ENCODE results near the gene LYRM9.
A peak's percentile ranks its signal among the peaks of the same experiment; 100 is the strongest.

LYRM9 gene

DNA sequence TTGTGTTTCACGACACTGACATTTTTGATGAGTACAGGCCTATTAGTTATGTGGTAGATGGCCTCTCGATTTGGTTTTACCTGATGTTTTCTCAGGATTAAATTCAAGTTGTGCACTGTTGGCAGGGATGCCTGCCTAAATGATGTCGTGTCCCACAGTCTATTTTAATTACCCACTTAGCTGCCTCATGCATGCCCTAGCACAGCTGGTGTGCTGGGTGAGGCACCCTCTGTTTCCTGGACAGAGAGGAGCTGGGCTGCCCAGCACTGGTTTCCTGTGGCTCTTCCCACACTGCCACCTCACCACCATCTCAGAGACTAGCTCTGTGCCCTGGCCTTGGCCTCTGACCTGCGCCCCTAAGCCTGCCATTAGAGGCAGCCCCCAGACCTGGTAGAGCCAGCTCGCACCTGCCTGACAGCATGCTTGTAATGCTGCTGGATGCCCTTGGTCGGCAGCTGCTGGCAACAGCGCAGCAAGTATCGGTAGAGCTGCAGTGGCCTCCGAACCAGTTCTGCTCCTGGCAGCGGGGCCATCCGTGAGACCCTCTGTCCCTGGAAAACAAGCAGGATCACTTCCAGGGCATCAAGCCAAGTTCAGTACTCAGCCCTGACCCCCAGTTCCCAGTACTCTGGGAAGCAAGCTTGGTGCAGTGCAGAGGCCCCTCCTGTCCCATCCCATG, 10.9 kb downstream of the LYRM9 start:
- Histone ChIP-seq H3K4me1 (ENCODE audit: control insufficient read depth, insufficient read depth, low read length) (no peaks in the 10 kb centered on the region), H3K27ac (ENCODE audit: extremely low read depth, low read depth, low read length) (no peak overlapping the region), H3K4me3 (ENCODE audit: low read depth, low read length) (no peak overlapping the region), H3K9me3 (ENCODE audit: control insufficient read depth, insufficient read depth, low read depth, low read length) (no peaks in the 10 kb centered on the region), H3K36me3 (ENCODE audit: control insufficient read depth in 2 of 2, insufficient read depth in 1 of 2, low read length in 2 of 2) (no peaks in the 10 kb centered on the region)
- CTCF ChIA-PET = interaction anchor here (0.6 to 12.7 kb wide), 10 partner anchors 9 to 357 kb away, joined by 3 to 327 read pairs (median 4); partner anchors contain the start of genes LYRM9 and NOS2
- TF ChIP-seq, protein P1, sequence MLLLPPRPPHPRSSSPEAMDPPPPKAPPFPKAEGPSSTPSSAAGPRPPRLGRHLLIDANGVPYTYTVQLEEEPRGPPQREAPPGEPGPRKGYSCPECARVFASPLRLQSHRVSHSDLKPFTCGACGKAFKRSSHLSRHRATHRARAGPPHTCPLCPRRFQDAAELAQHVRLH (tag by site-specific recombination; IDR thresholded peaks at IDR 0.05) = no peak
- TF ChIP-seq ZIC2 (tag by site-specific recombination; IDR thresholded peaks at IDR 0.05) = peak; percentile 26; the same call in 1 of the 2 replicates
- POLR2A ChIA-PET = no interaction called here

DNA sequence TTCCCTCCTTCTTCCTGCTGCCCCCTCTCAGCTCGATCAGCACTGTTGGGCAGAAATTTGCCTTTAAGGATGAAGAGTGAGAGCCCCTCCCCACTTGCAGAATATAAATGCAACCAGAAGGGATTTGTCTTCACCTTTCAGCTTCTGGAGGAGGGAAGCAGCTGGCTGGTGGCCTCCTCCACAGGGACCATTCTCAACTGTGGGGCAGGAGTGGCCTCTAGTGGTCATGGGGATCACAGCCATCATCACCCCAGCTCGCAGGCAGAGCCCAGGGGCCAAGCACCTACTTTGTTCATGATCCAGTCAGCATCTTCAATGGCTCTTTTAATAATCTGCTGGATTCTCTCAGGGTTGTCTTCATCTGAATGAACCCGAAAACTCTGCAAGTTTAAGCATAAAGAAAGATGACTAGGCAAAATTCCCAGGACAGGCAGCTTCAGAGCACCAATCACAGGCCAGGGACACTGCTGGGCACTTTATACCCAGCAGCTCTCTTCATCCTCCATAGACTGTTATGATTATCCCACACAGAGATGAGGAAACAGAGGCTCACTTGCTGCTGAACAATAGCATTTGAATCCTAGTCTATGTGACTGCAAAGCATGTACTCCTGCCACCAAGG, 13.1 kb downstream of the LYRM9 start:
- ChIA-PET CTCF (interaction anchor here (0.6 to 12.7 kb wide), 34 partner anchors 8 to 586 kb away, joined by 3 to 327 read pairs (median 4); partner anchors contain the start of genes LYRM9 and NOS2), POLR2A (interaction anchor here (0.8 to 1.3 kb wide), 3 partner anchors 75 to 372 kb away, joined by 3 to 8 read pairs (median 4); no protein-coding TSS in a partner anchor)
- H3K4me1 ChIP-seq (ENCODE audit: control insufficient read depth, insufficient read depth, low read length) = no peaks in the 10 kb centered on the region
- H3K27ac ChIP-seq (ENCODE audit: extremely low read depth, low read depth, low read length) = no peak overlapping the region
- no peaks in the 10 kb centered on the region for H3K36me3 ChIP-seq (ENCODE audit: control insufficient read depth in 2 of 2, insufficient read depth in 1 of 2, low read length in 2 of 2)
- H3K9me3 ChIP-seq (ENCODE audit: control insufficient read depth, insufficient read depth, low read depth, low read length) = no peaks in the 10 kb centered on the region
- no peak overlapping the region for H3K4me3 ChIP-seq (ENCODE audit: low read depth, low read length)
- peak; percentile 87 for TF ChIP-seq ZNF654 (tag by site-specific recombination; IDR thresholded peaks at IDR 0.05; ENCODE audit: low read depth)
- TF ChIP-seq, protein P2, sequence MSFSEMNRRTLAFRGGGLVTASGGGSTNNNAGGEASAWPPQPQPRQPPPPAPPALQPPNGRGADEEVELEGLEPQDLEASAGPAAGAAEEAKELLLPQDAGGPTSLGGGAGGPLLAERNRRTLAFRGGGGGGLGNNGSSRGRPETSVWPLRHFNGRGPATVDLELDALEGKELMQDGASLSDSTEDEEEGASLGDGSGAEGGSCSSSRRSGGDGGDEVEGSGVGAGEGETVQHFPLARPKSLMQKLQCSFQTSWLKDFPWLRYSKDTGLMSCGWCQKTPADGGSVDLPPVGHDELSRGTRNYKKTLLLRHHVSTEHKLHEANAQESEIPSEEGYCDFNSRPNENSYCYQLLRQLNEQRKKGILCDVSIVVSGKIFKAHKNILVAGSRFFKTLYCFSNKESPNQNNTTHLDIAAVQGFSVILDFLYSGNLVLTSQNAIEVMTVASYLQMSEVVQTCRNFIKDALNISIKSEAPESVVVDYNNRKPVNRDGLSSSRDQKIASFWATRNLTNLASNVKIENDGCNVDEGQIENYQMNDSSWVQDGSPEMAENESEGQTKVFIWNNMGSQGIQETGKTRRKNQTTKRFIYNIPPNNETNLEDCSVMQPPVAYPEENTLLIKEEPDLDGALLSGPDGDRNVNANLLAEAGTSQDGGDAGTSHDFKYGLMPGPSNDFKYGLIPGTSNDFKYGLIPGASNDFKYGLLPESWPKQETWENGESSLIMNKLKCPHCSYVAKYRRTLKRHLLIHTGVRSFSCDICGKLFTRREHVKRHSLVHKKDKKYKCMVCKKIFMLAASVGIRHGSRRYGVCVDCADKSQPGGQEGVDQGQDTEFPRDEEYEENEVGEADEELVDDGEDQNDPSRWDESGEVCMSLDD (tag by site-specific recombination; IDR thresholded peaks at IDR 0.05) = no peak
- 0 out of 2 replicates have a peak, but pooled peaks have one; percentile 29 for TF ChIP-seq GLIS2 (tag by site-specific recombination; IDR thresholded peaks at IDR 0.05)
- peak; percentile 73 for TF ChIP-seq CTCF (tag by site-specific recombination; IDR thresholded peaks at IDR 0.05)
- no peak for TF ChIP-seq ZNF140 (tag by site-specific recombination; IDR thresholded peaks at IDR 0.05)
- no peak for TF ChIP-seq HOXD13 (CRISPR knock-in tag; IDR thresholded peaks at IDR 0.05; ENCODE audit: borderline replicate concordance)

- TF ChIP-seq HOXA7 (CRISPR knock-in tag; IDR thresholded peaks at IDR 0.05; ENCODE audit: borderline replicate concordance) = no peak
- TF ChIP-seq ZNF394 (tag by site-specific recombination; IDR thresholded peaks at IDR 0.05; ENCODE audit: borderline replicate concordance) = peak; percentile 65; the same call in 1 of the 2 replicates
- TF ChIP-seq ZNF558 (tag by site-specific recombination; IDR thresholded peaks at IDR 0.05) = no peak
- ChIA-PET CTCF (interaction anchor here (0.6 to 12.7 kb wide), 20 partner anchors 9 to 287 kb away, joined by 3 to 327 read pairs (median 6); partner anchors contain the start of genes LYRM9 and NOS2), POLR2A (interaction anchor here (0.8 to 1.2 kb wide), 2 partner anchors 119 to 373 kb away, joined by 3 to 4 read pairs; no protein-coding TSS in a partner anchor)
- Histone ChIP-seq H3K4me1 (ENCODE audit: control insufficient read depth, insufficient read depth, low read length) (no peaks in the 10 kb centered on the region), H3K36me3 (ENCODE audit: control insufficient read depth in 2 of 2, insufficient read depth in 1 of 2, low read length in 2 of 2) (no peaks in the 10 kb centered on the region), H3K27ac (ENCODE audit: extremely low read depth, low read depth, low read length) (no peak overlapping the region), H3K9me3 (ENCODE audit: control insufficient read depth, insufficient read depth, low read depth, low read length) (no peaks in the 10 kb centered on the region), H3K4me3 (ENCODE audit: low read depth, low read length) (no peak overlapping the region)
Measured at GRCh38 chr17:27878776-27879562, 14.2 kb downstream of the LYRM9 start.

Data from HEK293 (cell line).